HG02970 (cell line): ENCODE results near the gene FAM185A.
"Not testable (repeated sequence)": the region's sequence is repeated elsewhere in the genome, so short reads cannot be mapped to it uniquely, and the experiment has no call there.

Experiments
- ATAC-seq: cut with Tn5 transposase; IDR thresholded peaks from one replicate; pipeline ENCODE4 v1.9.1; 2021; ENCODE audit warnings: mild to moderate bottlenecking, moderate library complexity, moderate number of reproducible peaks; ENCODE audit not compliant: unreplicated experiment, low FRiP score

The FAM185A gene

GRCh38 chr7:102748605-102749444 is at the start of gene FAM185A:
Gene FAM185A (plus strand): TSS chr7:102748999. CDS start chr7:102749208, 209 bp downstream.
- ATAC-seq: peak; percentile 98

- ATAC-seq: peak; percentile 42
Measured at GRCh38 chr7:102713011-102713690, 35.6 kb upstream of the FAM185A start.

- peak; percentile 67 for ATAC-seq
Measured at GRCh38 chr7:102713691-102714080, 35.1 kb upstream of the FAM185A start.

- ATAC-seq: not testable (repeated sequence)
Measured at GRCh38 chr7:102714774-102715522, 33.9 kb upstream of the FAM185A start.

GRCh38 chr7:102715718-102716117 is 33.1 kb upstream of the FAM185A start:
- ATAC-seq: peak; percentile 49

GRCh38 chr7:102718491-102718890 is 30.3 kb upstream of the FAM185A start:
- ATAC-seq: not testable (repeated sequence)

GRCh38 chr7:102726170-102726569 is 22.6 kb upstream of the FAM185A start:
- not testable (repeated sequence) for ATAC-seq

GRCh38 chr7:102729670-102730069 is 19.1 kb upstream of the FAM185A start:
- not testable (repeated sequence) for ATAC-seq

GRCh38 chr7:102730431-102730830 is 18.4 kb upstream of the FAM185A start:
- ATAC-seq: not testable (repeated sequence)

GRCh38 chr7:102742002-102742771 is 6.6 kb upstream of the FAM185A start:
- ATAC-seq: not testable (repeated sequence)

- not testable (repeated sequence) for ATAC-seq
Measured at GRCh38 chr7:102743861-102744260, 4.9 kb upstream of the FAM185A start.

GRCh38 chr7:102745494-102746288 is 3.1 kb upstream of the FAM185A start:
- not testable (repeated sequence) for ATAC-seq

GRCh38 chr7:102749445-102749786 is 617 bp downstream of the FAM185A start:
- not testable (repeated sequence) for ATAC-seq

GRCh38 chr7:102758227-102758626 is 9.4 kb downstream of the FAM185A start:
- not testable (repeated sequence) for ATAC-seq

- not testable (repeated sequence) for ATAC-seq
Measured at GRCh38 chr7:102759934-102760333, 11.1 kb downstream of the FAM185A start.

GRCh38 chr7:102761234-102761633 is 12.4 kb downstream of the FAM185A start:
- ATAC-seq: not testable (repeated sequence)

GRCh38 chr7:102763295-102763905 is 14.6 kb downstream of the FAM185A start:
- ATAC-seq: not testable (repeated sequence)

- ATAC-seq: not testable (repeated sequence)
Measured at GRCh38 chr7:102769657-102770192, 20.9 kb downstream of the FAM185A start.

- not testable (repeated sequence) for ATAC-seq
Measured at GRCh38 chr7:102770467-102770866, 21.7 kb downstream of the FAM185A start.
